Erythroblast (primary cell): ENCODE results near the gene MNX1.

Source experiments
- GATA1 ChIP-seq: IDR thresholded peaks from 2 replicates; pipeline ENCODE4 v1.6.1; 2011; ENCODE audit warnings: low read depth, mild to moderate bottlenecking, control low read depth, low read length, moderate library complexity
- POLR2A ChIP-seq: IDR thresholded peaks from 2 replicates; pipeline ENCODE4 v1.6.1; 2011; ENCODE audit warnings: mild to moderate bottlenecking, low read length

DNA sequence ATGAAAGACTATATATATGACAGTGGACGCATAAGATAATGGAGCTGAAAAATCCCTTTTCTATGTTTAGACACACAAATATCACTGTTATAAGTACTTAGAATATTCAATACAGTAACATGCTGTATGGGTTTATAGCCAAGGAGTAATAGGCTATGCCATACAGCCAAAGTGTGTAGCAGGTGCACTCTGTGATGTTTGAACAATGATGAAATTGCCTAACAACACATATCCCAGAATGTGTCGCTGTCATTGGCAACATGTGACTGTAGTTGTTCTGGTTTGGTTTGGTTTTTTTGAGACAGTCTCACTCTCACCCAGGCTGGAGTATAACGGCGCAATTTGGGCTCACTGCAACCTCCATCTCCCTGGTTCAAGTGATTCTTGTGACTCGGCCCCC lies 34.8 kb downstream of the MNX1 start:
- TF ChIP-seq POLR2A, result no peak
- no peak for TF ChIP-seq GATA1
